GM23338 (cell line): ENCODE results near the gene CLPTM1L. TPM values are rescaled to one million over a fixed set of nuclear protein-coding genes. Genes with fewer than 3 reads are reported as not detected.

Experiments used
- ATAC-seq: fragments of 200-7000 bp; cut with Tn5 transposase; 3 replicates; pipeline ENCODE4 v1.9.1; 2020
- DNase-seq: peaks from one replicate; pipeline ENCODE4 v3.0.0-alpha.2; 2015; ENCODE audit warnings: low spot score
- H2AFZ ChIP-seq: fragments of 200-600 bp; sonication (generic); 2 replicates; pipeline ENCODE4 v1.8.0; 2016; ENCODE audit warnings: antibody characterized with exemption, mild to moderate bottlenecking, moderate library complexity
- H3F3A ChIP-seq: fragments of 200-600 bp; sonication (generic); replicated peaks from 2 replicates; pipeline ENCODE4 v1.8.0; 2017; ENCODE audit warnings: antibody characterized with exemption, mixed run types, low read depth
- H3K27ac ChIP-seq: fragments of 200-600 bp; sonication (generic); 2 replicates; pipeline ENCODE4 v1.6.1; 2016; ENCODE audit warnings: low read depth
- H3K27me3 ChIP-seq: fragments of 200-600 bp; sonication (generic); 2 replicates; pipeline ENCODE4 v1.8.0; 2016; ENCODE audit warnings: mild to moderate bottlenecking, mixed run types, moderate library complexity; ENCODE audit not compliant: insufficient read depth
- H3K36me3 ChIP-seq: fragments of 200-600 bp; sonication (generic); 2 replicates; pipeline ENCODE4 v1.8.0; 2016; ENCODE audit warnings: mild to moderate bottlenecking; ENCODE audit not compliant: insufficient read depth
- H3K4me1 ChIP-seq: fragments of 200-600 bp; sonication (generic); 2 replicates; pipeline ENCODE4 v1.8.0; 2016; ENCODE audit warnings: mild to moderate bottlenecking, moderate library complexity; ENCODE audit not compliant: insufficient read depth
- H3K4me2 ChIP-seq: fragments of 200-600 bp; sonication (generic); 2 replicates; pipeline ENCODE4 v1.7.1; 2017; ENCODE audit warnings: mixed run types
- H3K4me3 ChIP-seq: fragments of 200-600 bp; sonication (generic); 2 replicates; pipeline ENCODE4 v1.6.1; 2016; ENCODE audit warnings: mixed run types
- H3K79me2 ChIP-seq: fragments of 200-600 bp; sonication (generic); replicated peaks from 2 replicates; pipeline ENCODE4 v1.8.0; 2017; ENCODE audit warnings: mild to moderate bottlenecking; ENCODE audit not compliant: insufficient read depth
- H3K9me2 ChIP-seq: fragments of 200-600 bp; sonication (generic); 2 replicates; pipeline ENCODE4 v1.8.0; 2017; ENCODE audit not compliant: insufficient read depth
- H4K20me1 ChIP-seq: fragments of 200-600 bp; sonication (generic); replicated peaks from 2 replicates; pipeline ENCODE4 v1.8.0; 2017; ENCODE audit warnings: mild to moderate bottlenecking; ENCODE audit not compliant: insufficient read depth
- H3K27ac Mint-ChIP-seq: 2 replicates; pipeline ENCODE4 v1.8.0; 2020; ENCODE audit warnings: inconsistent platforms, mild to moderate bottlenecking, moderate library complexity, mixed read lengths
- H3K27me3 Mint-ChIP-seq: 3 replicates; pipeline ENCODE4 v1.8.0; 2022; ENCODE audit warnings: low read depth, mild to moderate bottlenecking, moderate library complexity, mixed read lengths, inconsistent platforms; ENCODE audit not compliant: insufficient read depth, poor library complexity
- H3K36me3 Mint-ChIP-seq: 3 replicates; pipeline ENCODE4 v1.8.0; 2021; ENCODE audit warnings: low read depth, mild to moderate bottlenecking, inconsistent platforms, moderate library complexity, mixed read lengths
- H3K4me1 Mint-ChIP-seq: 3 replicates; pipeline ENCODE4 v1.8.0; 2020; ENCODE audit warnings: mild to moderate bottlenecking, inconsistent platforms, mixed read lengths
- H3K4me3 Mint-ChIP-seq: 3 replicates; pipeline ENCODE4 v1.8.0; 2021; ENCODE audit warnings: moderate library complexity, mild to moderate bottlenecking, inconsistent platforms, mixed read lengths
- H3K9me3 Mint-ChIP-seq: 3 replicates; pipeline ENCODE4 v1.8.0; 2020; ENCODE audit warnings: moderate library complexity, mild to moderate bottlenecking, inconsistent platforms, mixed read lengths
- POLR2AphosphoS5 ChIP-seq: IDR thresholded peaks from 2 replicates; pipeline ENCODE4 v1.6.1; 2016; ENCODE audit warnings: antibody characterized with exemption, low read depth
- STAT1 ChIP-seq: IDR thresholded peaks from one replicate; pipeline ENCODE4 v1.6.1; 2016; ENCODE audit warnings: antibody characterized with exemption; ENCODE audit not compliant: unreplicated experiment
- ZNF114 ChIP-seq: fragments of 250-450 bp; sonication (Bioruptor Pico); IDR thresholded peaks from 2 replicates; pipeline ENCODE4 v1.5.0; 2020; ENCODE audit warnings: mild to moderate bottlenecking, moderate library complexity
- polyA plus RNA-seq: library from polyadenylated mRNA; unstranded; fragments of >200 nt; fragmentation: Nextera tagmentation; extraction: Ambion mirVana; gene quantifications from 2 replicates; pipeline ENCODE4 v1.2.1, GENCODE V29; 2016
- total RNA-seq: library from RNA; depleted of rRNA; stranded (reverse); fragments of >200 nt; shearing (Covaris generic); gene quantifications from 2 replicates; pipeline ENCODE4 v1.2.3, GENCODE V29; 2014
- TF ChIP-seq, protein P1 (sequence below): IDR thresholded peaks from one replicate; pipeline ENCODE4 v1.6.1; 2018; ENCODE audit warnings: antibody characterized with exemption; ENCODE audit not compliant: unreplicated experiment

Gene CLPTM1L
- total and polyA plus RNA-seq, 2 experiments from 2014 or later = 39.9 to 110 TPM

DNA sequence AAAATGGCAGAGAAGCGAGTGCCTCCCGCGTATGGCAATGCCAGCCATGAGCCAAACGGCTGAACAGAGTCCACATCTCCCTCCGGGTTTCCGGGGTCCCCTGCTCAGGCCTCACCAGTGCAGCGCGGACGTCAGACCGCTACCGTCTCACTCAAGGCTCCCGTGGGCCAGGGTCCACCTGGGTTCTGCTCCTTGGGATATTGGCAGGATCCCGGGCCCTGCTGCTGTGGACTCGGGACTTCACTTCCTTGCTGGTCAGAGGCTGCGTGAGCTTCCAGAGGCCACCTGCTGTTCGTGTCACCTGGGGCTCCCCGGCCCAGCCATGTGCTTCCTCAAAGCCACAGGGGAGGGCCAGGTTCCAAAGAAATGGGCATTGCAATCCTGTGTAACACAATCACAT lies 38.4 kb upstream of the CLPTM1L start:
- peaks cover 15% of the 10 kb centered on the region for H3K4me1 Mint-ChIP-seq
- no peak for TF ChIP-seq STAT1
- no peak for ATAC-seq

DNA sequence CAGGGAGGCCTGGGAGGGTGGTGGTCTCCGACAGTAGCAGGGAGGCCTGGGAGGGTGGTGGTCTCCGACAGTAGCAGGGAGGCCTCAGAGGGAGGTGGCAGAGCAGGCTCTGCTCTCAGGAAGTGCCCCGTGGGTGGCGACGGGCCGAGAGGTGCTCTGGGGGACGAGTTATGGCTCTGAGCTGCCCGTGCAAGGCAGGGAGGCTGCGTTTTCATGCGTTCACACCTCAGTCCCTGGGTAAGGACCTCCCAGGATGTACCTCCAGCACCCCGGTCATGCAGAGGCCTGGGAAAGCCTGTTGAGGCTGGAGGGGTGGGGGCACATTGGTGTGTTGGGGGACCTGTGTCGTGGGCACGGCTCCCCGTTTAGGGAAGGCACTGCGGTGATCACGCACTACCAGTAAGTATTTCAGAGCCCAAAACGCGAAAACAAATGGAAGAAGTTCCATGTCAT lies 37.4 kb upstream of the CLPTM1L start:
- DNase-seq (no peak), ATAC-seq (no peak)
- Histone ChIP-seq H4K20me1 (no peaks in the 10 kb centered on the region), H2AFZ (no peak overlapping the region), H3K4me3 (no peak overlapping the region), H3K27ac (no peak overlapping the region), H3K27me3 (peaks cover 13% of the 10 kb centered on the region; the same call in 1 of the 2 replicates), H3K4me2 (no peak overlapping the region), H3K9me2 (no peaks in the 10 kb centered on the region), H3F3A (0 out of 2 replicates have a peak, but pooled peaks cover 9% of the 10 kb centered on the region), H3K36me3 (no peaks in the 10 kb centered on the region; the same call in 1 of the 2 replicates), H3K79me2 (no peaks in the 10 kb centered on the region), H3K4me1 (peaks cover 10% of the 10 kb centered on the region; the same call in 1 of the 2 replicates)
- H3K4me3 Mint-ChIP-seq = no peak overlapping the region
- 0 out of 3 replicates have a peak, but pooled peaks cover 3% of the 10 kb centered on the region for H3K36me3 Mint-ChIP-seq
- H3K9me3 Mint-ChIP-seq = peaks cover 15% of the 10 kb centered on the region; the same call in 2 of the 3 replicates
- H3K4me1 Mint-ChIP-seq = peaks cover 15% of the 10 kb centered on the region
- no peak overlapping the region for H3K27ac Mint-ChIP-seq
- TF ChIP-seq ZNF114 (CRISPR knock-in tag) (no peak), POLR2AphosphoS5 (no peak)
- TF ChIP-seq, protein P1, sequence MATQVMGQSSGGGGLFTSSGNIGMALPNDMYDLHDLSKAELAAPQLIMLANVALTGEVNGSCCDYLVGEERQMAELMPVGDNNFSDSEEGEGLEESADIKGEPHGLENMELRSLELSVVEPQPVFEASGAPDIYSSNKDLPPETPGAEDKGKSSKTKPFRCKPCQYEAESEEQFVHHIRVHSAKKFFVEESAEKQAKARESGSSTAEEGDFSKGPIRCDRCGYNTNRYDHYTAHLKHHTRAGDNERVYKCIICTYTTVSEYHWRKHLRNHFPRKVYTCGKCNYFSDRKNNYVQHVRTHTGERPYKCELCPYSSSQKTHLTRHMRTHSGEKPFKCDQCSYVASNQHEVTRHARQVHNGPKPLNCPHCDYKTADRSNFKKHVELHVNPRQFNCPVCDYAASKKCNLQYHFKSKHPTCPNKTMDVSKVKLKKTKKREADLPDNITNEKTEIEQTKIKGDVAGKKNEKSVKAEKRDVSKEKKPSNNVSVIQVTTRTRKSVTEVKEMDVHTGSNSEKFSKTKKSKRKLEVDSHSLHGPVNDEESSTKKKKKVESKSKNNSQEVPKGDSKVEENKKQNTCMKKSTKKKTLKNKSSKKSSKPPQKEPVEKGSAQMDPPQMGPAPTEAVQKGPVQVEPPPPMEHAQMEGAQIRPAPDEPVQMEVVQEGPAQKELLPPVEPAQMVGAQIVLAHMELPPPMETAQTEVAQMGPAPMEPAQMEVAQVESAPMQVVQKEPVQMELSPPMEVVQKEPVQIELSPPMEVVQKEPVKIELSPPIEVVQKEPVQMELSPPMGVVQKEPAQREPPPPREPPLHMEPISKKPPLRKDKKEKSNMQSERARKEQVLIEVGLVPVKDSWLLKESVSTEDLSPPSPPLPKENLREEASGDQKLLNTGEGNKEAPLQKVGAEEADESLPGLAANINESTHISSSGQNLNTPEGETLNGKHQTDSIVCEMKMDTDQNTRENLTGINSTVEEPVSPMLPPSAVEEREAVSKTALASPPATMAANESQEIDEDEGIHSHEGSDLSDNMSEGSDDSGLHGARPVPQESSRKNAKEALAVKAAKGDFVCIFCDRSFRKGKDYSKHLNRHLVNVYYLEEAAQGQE = no peak
- H3K27me3 Mint-ChIP-seq = peaks cover 47% of the 10 kb centered on the region

More for the DNA sequence above, 38.4 kb upstream of the CLPTM1L start:
- H3K27me3 Mint-ChIP-seq = peaks cover 48% of the 10 kb centered on the region
- no peaks in the 10 kb centered on the region; the same call in 1 of the 2 replicates for H3K36me3 ChIP-seq
- no peaks in the 10 kb centered on the region for H3K9me2 ChIP-seq
- H3K27me3 ChIP-seq = peaks cover 23% of the 10 kb centered on the region; the same call in 1 of the 2 replicates
- no peak for DNase-seq
- no peak overlapping the region for H2AFZ ChIP-seq
- H3F3A ChIP-seq = 0 out of 2 replicates have a peak, but pooled peaks cover 9% of the 10 kb centered on the region
- H3K4me1 ChIP-seq = peaks cover 10% of the 10 kb centered on the region; the same call in 1 of the 2 replicates
- H4K20me1 ChIP-seq = no peaks in the 10 kb centered on the region
- H3K4me3 ChIP-seq = no peak overlapping the region
- H3K36me3 Mint-ChIP-seq = 0 out of 3 replicates have a peak, but pooled peaks cover 3% of the 10 kb centered on the region
- H3K79me2 ChIP-seq = no peaks in the 10 kb centered on the region
- no peak overlapping the region for H3K27ac Mint-ChIP-seq
- H3K27ac ChIP-seq = no peak overlapping the region
- H3K4me3 Mint-ChIP-seq = no peak overlapping the region
- no peak overlapping the region for H3K4me2 ChIP-seq
- peaks cover 15% of the 10 kb centered on the region; the same call in 2 of the 3 replicates for H3K9me3 Mint-ChIP-seq
